NCI-H2029 treated with DMSO at 0.1 percent for 48 hours (cell line): ENCODE results near the gene RAB7A.

Experiments
- DNase-seq: peaks from one replicate; lab custom pipeline; 2025; lab: John Stamatoyannopoulos, UW

RAB7A gene

DNA sequence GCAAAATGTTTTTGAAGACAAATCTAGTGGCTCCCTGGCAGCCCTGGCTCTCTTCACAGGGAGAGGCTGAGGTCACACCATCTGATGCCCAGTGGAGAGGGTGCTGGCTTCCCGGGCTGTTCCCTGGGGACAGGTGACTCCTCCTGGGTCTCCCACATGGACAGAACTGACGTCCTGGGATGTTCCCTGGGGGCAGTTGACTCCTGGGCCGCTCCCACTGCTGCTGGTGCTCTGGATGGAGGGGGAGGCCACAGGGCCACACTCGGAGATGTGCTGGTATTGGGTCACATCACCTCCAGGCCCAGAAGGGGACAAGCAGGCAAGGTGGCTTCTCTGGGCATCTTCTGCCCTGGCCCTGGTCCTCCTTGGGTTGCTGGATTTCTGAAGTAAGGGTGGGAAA is 125.6 kb downstream of the RAB7A start:
- no peak for DNase-seq

GRCh38 chr3:128853826-128854225 is 127.8 kb downstream of the RAB7A start:
- DNase-seq, result no peak

GRCh38 chr3:128854475-128854874 is 128.5 kb downstream of the RAB7A start:
- DNase-seq, result no peak

- no peak for DNase-seq
These were observed 129.6 kb downstream of the RAB7A start for GRCh38 chr3:128855569-128855968.

- no peak for DNase-seq
These were observed 132.2 kb downstream of the RAB7A start for GRCh38 chr3:128858167-128858566.

GRCh38 chr3:128859630-128860029 is 133.6 kb downstream of the RAB7A start:
- no peak for DNase-seq

DNA sequence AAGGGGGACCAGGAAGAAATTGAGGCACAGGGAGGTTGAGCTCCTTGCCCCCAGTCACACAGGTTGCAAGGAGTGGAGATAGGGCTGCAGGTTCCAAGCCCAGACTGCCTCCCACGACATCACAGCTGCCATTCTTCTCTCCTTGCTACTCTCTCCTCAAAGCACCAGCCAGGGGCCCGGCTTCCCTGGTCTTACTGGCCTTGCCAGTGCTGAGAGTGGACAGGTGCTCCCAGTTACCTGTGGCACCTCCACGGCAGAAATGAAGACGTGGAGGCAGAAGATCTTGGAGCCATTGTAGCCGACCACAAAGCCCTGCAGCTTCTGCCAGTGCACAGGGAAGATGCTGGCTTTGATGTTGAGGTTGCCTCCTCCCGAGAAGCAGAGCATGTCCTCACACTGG is 135.5 kb downstream of the RAB7A start:
- DNase-seq, result no peak

- DNase-seq, result no peak
These were observed 137.6 kb downstream of the RAB7A start for GRCh38 chr3:128863560-128863959.
